HepG2 (cell line): ENCODE measurements around the gene TNFRSF6B. TPM values are rescaled to one million over a fixed set of nuclear protein-coding genes. Genes with fewer than 3 reads are reported as not detected.

Experiments used
- CERS6 ChIP-seq: sonication (generic); formaldehyde crosslinking; IDR thresholded peaks from 2 replicates; pipeline ENCODE4 v1.5.0; 2020; ENCODE audit warnings: missing genetic modification reagents
- EP300 ChIP-seq, 3 experiments: sonication (generic) in 1 of 3; formaldehyde crosslinking in 1 of 3; IDR thresholded peaks; 2 replicates each; pipeline versions ENCODE4 v1.5.1 to v1.6.1; 2011 to 2020; ENCODE audit warnings: low read depth in 2 of 3, low read length in 2 of 3, borderline replicate concordance in 1 of 3, improper control_type of control experiment in 1 of 3, mild to moderate bottlenecking in 1 of 3, missing genetic modification reagents in 1 of 3, moderate library complexity in 1 of 3
- HMGXB3 ChIP-seq: sonication (generic); formaldehyde crosslinking; IDR thresholded peaks from 2 replicates; pipeline ENCODE4 v1.4.0; 2020; ENCODE audit warnings: missing genetic modification reagents, borderline replicate concordance
- KDM5B ChIP-seq: sonication (generic); formaldehyde crosslinking; IDR thresholded peaks from 2 replicates; pipeline ENCODE4 v1.4.0; 2020; ENCODE audit warnings: missing genetic modification reagents, mild to moderate bottlenecking, borderline replicate concordance
- NFKBIZ ChIP-seq: IDR thresholded peaks from 2 replicates; pipeline ENCODE4 v1.6.1; 2018; ENCODE audit warnings: missing genetic modification reagents, missing compliant biosample characterization
- NR3C1 ChIP-seq: sonication (generic); formaldehyde crosslinking; IDR thresholded peaks from 2 replicates; pipeline ENCODE4 v1.4.0; 2020; ENCODE audit warnings: missing genetic modification reagents
- RCOR2 ChIP-seq: IDR thresholded peaks from 2 replicates; pipeline ENCODE4 v1.6.1; 2016; ENCODE audit warnings: missing biosample characterization, missing genetic modification reagents
- SPEN ChIP-seq: sonication (generic); formaldehyde crosslinking; IDR thresholded peaks from 2 replicates; pipeline ENCODE4 v1.5.1; 2020; ENCODE audit warnings: low read depth, mild to moderate bottlenecking, missing genetic modification reagents
- TP53 ChIP-seq: sonication (generic); formaldehyde crosslinking; conservative IDR thresholded peaks from 2 replicates; pipeline ENCODE4 v1.4.0; 2020; ENCODE audit warnings: missing genetic modification reagents
- ZFP90 ChIP-seq: sonication (generic); formaldehyde crosslinking; IDR thresholded peaks from 2 replicates; pipeline ENCODE4 v1.8.0; 2022; ENCODE audit warnings: missing genetic modification reagents, mild to moderate bottlenecking, inconsistent platforms, borderline replicate concordance
- ZNF10 ChIP-seq: sonication (generic); formaldehyde crosslinking; IDR thresholded peaks from 2 replicates; pipeline ENCODE4 v1.4.0; 2020; ENCODE audit warnings: mild to moderate bottlenecking, low read depth, missing genetic modification reagents, borderline replicate concordance
- ZNF224 ChIP-seq: sonication (generic); formaldehyde crosslinking; IDR thresholded peaks from 2 replicates; pipeline ENCODE4 v1.5.0; 2020; ENCODE audit warnings: mild to moderate bottlenecking, missing genetic modification reagents
- ZNF574 ChIP-seq: sonication (generic); formaldehyde crosslinking; IDR thresholded peaks from 2 replicates; pipeline ENCODE4 v1.4.0; 2020; ENCODE audit warnings: missing genetic modification reagents
- polyA plus RNA-seq, 8 experiments: library from polyadenylated mRNA; depleted of rRNA in 3 of 8; stranded (reverse) in 7 of 8; unstranded in 1 of 8; fragments of >200 nt; fragmentation: Illumina TruSeq in 4 of 8; extraction: Trizol in 4 of 8; gene quantifications; 2 replicates each; pipeline versions ENCODE4 v1.2.1 to v1.2.3, GENCODE V29; 2011 to 2016; ENCODE audit warnings: low read depth in 4 of 8, missing spikeins in 1 of 8, mixed read lengths in 1 of 8; ENCODE audit not compliant: insufficient read depth in 1 of 8
- total RNA-seq, 5 experiments: library from RNA; depleted of rRNA; stranded (reverse); fragments of >200 nt; fragmentation: Illumina TruSeq; extraction: Trizol; gene quantifications; 2 replicates each; pipeline ENCODE4 v1.2.3, GENCODE V29; 2016; ENCODE audit warnings: low read depth in 1 of 5
- TF ChIP-seq, protein P1 (sequence below): sonication (generic); formaldehyde crosslinking; IDR thresholded peaks from 2 replicates; pipeline ENCODE4 v1.5.0; 2020; ENCODE audit warnings: mild to moderate bottlenecking, missing genetic modification reagents
- TF ChIP-seq, protein P2 (sequence below): sonication (generic); formaldehyde crosslinking; IDR thresholded peaks from 2 replicates; pipeline ENCODE4 v1.5.1; 2020; ENCODE audit warnings: missing genetic modification reagents, mild to moderate bottlenecking, borderline replicate concordance

The TNFRSF6B gene
- total and polyA plus RNA-seq, 2 of the 13 experiments (the other 11 are each of a cell fraction or from before 2014, with no cell fraction given), result 0.24 TPM; not detected in 1

GRCh38 chr20:63739130-63740069 is 42.9 kb downstream of the TNFRSF6B start, which contains the start of gene SLC2A4RG (continued):
- peak; percentile 90 for TF ChIP-seq ZNF574 (CRISPR knock-in tag)
- TF ChIP-seq, protein P1, sequence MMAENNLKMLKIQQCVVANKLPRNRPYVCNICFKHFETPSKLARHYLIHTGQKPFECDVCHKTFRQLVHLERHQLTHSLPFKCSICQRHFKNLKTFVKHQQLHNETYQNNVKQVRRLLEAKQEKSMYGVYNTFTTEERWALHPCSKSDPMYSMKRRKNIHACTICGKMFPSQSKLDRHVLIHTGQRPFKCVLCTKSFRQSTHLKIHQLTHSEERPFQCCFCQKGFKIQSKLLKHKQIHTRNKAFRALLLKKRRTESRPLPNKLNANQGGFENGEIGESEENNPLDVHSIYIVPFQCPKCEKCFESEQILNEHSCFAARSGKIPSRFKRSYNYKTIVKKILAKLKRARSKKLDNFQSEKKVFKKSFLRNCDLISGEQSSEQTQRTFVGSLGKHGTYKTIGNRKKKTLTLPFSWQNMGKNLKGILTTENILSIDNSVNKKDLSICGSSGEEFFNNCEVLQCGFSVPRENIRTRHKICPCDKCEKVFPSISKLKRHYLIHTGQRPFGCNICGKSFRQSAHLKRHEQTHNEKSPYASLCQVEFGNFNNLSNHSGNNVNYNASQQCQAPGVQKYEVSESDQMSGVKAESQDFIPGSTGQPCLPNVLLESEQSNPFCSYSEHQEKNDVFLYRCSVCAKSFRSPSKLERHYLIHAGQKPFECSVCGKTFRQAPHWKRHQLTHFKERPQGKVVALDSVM, result peak; percentile 85; the same call in 1 of the 2 replicates
- peak; percentile 90 for TF ChIP-seq TP53 (CRISPR knock-in tag)
- TF ChIP-seq ZNF10 (CRISPR knock-in tag), result no peak
- no peak for TF ChIP-seq ZNF224
- peak; percentile 48; the same call in 1 of the 2 replicates for TF ChIP-seq CERS6 (CRISPR knock-in tag)
- TF ChIP-seq EP300 (IDR thresholded peaks at IDR 0.05; ENCODE audit: low read depth in 2 of 2, low read length in 2 of 2), result peak; percentile 36 to 77; a peak in 3 of 4 replicates
- peak; percentile 80 for TF ChIP-seq EP300 (CRISPR knock-in tag; IDR thresholded peaks at IDR 0.05; ENCODE audit: borderline replicate concordance)
- TF ChIP-seq NR3C1, result no peak
- TF ChIP-seq HMGXB3 (CRISPR knock-in tag), result peak; percentile 35; the same call in 1 of the 2 replicates
- no peak for TF ChIP-seq RCOR2 (CRISPR knock-in tag)
- TF ChIP-seq SPEN (CRISPR knock-in tag), result peak; percentile 83
- TF ChIP-seq ZFP90 (CRISPR knock-in tag), result peak; percentile 88; the same call in 1 of the 2 replicates
- TF ChIP-seq, protein P2, sequence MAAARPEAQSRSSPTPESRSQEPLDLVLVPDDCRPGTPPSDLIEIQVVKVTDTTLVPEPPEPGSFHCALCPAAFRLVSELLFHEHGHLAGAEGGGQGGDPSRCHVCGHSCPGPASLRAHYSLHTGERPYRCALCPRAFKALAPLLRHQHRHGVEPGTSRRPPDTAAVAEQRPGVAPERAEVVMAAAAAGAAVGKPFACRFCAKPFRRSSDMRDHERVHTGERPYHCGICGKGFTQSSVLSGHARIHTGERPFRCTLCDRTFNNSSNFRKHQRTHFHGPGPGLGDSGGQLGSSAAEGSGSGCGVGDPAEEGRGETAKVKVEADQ (CRISPR knock-in tag), result no peak; the same call in 1 of the 2 replicates
- no peak; the same call in 1 of the 2 replicates for TF ChIP-seq KDM5B (CRISPR knock-in tag)
- TF ChIP-seq NFKBIZ (CRISPR knock-in tag), result peak; percentile 87; the same call in 1 of the 2 replicates
